Stimulated activated CD8-positive, alpha-beta memory T cell treated with anti-CD3 and anti-CD28 coated beads, Interleukin-2, amount 100 ng/mL, for 1 hour (primary cell): ENCODE measurements around the gene OSBPL1A.
A peak's percentile ranks its signal among the peaks of the same experiment; 100 is the strongest.
"Not testable (repeated sequence)": the region's sequence is repeated elsewhere in the genome, so short reads cannot be mapped to it uniquely, and the experiment has no call there.

Experiments used
- DNase-seq, 2 donors: peaks; one replicate each; pipeline ENCODE4 v3.0.0-alpha.2; 2020; ENCODE audit warnings: low read depth in 2 of 2

OSBPL1A gene

DNA sequence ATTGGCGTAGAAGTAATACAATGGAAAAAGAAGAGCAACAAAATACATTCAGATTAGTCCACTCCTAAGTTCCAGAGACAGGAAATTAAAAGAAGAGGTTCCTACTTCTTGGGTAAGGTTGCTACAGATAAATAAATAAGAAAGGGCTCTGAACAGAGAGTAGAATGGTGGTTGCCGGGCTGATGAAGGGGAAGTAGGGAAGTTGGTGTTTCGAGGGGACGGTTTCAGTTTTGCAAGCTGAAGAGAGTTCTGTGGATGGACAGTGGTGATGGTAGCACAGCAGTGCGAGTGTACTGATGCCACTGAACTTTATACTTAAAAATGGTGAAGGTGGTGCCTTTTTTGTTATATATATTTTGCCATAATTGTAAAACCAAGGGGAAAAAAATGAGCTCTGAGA, 210.6 kb downstream of the OSBPL1A start:
- DNase-seq = no peak

GRCh38 chr18:24185805-24186204, 211.8 kb downstream of the OSBPL1A start:
- no peak for DNase-seq

DNA sequence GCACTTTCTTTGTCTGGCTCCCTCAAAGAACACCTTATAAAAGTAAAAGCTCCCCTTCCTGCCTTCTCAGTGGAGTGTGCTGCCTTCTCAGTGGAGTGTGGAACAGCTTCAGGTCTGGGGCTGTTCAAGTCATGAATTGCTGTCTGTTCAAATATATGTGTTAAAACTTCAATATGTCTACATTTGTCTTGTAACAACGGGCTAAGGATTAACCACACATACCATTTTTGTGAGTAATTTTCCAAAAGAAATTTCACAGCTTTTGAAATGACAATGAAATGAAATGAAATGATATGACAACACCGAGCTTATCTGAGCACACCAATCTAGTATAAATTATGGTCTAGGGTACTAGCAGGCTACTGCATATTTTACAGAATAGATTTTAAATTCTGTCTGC, 215.8 kb downstream of the OSBPL1A start:
- DNase-seq = no peak

DNA sequence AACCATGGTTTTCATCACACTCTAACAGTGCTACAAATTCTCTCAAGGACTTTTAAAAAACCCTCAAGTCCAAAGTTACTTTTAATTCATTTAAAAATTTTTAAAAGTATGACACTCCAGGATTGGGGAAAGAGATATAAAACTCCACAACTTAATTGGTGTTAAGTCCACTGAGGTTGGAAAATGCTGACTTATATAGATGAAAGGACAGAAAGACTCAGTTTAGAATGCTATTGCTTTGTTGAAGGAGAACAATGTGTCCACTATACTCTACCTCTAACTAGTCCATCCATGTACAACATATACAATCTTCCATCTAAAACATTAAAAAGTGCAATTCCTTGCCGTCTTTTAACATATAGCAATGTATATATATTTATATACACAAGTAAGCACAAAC, 217.6 kb downstream of the OSBPL1A start:
- DNase-seq = no peak

GRCh38 chr18:24177499-24178133, 220.0 kb downstream of the OSBPL1A start:
- no peak for DNase-seq

DNA sequence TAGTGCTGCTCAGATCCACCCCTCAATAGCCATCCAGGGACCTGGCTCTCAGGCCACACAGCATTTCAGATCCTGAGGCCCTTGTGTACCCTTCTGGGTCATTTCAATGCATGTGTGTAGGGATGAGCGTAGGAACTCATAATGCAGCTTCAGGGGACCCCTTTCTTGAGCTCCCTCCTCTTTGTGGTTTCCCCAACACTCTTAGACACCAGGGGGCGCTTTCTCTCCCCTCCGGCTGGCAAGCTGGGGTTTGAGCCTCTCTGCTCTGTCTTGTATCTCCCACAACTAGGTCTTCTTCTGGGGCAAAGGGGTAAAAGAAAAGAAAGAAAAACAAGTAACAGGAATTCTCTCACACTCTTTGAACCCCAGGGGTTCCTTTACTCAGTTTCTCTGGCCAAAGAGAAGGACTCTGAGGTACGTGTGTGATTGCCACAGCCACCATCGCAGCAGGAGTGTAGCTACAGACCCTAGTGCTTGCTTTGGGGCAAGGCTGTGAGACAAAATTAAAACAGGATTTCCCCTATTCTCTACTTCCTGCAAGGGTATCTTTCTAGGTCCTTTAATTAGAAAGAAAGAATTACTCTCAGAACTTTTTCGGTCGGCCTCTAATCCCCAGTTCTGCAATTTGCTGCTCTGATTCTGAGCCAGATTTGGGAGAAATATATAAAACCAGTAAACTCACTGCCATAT, 220.8 kb downstream of the OSBPL1A start:
- peak in 1 of 2 donors; percentile 16 for DNase-seq

DNA sequence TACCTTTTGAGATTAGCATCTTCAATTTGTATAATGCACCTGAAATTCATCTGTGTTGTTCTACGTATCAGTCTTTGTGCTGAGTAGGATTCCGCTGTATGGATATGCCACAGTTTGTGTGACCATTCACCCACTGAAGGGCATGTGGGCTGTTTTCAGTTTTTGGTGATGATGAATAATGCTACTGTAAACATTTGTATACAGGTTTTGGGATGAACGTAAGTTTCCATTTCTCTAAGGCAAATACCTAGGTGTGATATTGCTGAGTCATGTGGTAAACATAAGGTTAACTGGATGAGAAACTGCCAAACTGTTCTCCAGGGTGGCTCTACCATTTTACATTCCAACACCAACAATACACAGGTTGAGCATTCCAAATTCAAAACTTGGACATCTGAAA, 223.6 kb downstream of the OSBPL1A start:
- DNase-seq = no peak

DNA sequence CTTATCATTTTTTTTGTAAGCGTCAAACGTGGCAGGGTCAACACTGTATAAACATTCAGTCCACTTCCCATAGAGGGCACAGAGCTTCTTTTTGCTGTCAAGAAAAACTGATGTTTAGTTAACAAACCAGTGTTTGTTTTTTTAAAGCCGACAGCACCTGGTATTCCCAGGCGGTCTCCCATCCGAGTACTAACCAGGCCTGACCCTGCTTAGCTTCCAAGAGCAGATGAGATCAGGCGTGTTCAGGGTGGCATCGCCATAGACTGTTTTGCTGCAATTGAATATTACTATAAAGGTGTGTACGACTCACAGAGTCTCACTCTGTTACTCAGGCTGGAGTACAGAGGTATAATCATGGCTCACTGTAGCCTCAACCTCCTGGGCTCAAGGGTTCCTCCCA, 227.3 kb downstream of the OSBPL1A start:
- DNase-seq = no peak

- DNase-seq = no peak
Observed at GRCh38 chr18:24168496-24168895, 229.1 kb downstream of the OSBPL1A start.

DNA sequence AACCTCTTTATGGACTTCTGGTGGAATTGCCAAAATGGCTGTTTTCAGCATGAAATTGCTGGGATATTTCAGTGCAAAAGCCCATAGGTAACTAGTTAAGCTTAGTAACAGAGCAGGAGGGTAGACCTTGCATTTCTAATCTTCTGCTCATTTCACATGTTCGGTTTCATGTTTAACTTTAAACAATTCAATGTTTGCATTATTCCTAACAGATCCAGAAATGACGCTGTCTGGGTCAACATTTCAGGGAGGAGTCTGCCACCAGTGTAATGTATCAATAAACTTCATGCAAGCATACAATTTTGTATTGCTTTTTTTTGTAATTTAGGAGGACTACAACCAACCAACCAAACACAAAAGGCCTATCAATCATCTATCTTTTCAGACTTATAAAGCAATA, 236.3 kb downstream of the OSBPL1A start:
- DNase-seq = no peak

- DNase-seq = no peak
Observed at GRCh38 chr18:24160086-24160485, 237.5 kb downstream of the OSBPL1A start.

- DNase-seq = no peak
Observed at GRCh38 chr18:24157855-24158254, 239.8 kb downstream of the OSBPL1A start.

- no peak for DNase-seq
Observed at GRCh38 chr18:24153397-24153796, 244.2 kb downstream of the OSBPL1A start.

DNA sequence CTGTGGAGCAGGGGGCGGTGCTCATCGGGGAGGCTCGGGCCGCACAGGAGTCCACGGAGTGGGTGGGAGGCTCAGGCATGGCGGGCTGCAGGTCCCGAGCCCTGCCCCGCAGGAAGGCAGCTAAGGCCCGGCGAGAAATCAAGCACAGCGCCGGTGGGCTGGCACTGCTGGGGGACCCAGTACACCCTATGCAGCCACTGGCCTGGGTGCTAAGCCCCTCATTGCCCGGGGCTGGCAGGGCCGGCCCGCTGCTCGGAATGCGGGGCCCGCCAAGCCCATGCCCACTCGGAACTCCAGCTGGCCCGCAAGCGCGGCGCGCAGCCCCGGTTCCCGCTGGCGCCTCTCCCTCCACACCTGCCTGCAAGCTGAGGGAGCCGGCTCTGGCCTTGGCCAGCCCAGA, 248.0 kb downstream of the OSBPL1A start:
- not testable (repeated sequence) for DNase-seq

DNA sequence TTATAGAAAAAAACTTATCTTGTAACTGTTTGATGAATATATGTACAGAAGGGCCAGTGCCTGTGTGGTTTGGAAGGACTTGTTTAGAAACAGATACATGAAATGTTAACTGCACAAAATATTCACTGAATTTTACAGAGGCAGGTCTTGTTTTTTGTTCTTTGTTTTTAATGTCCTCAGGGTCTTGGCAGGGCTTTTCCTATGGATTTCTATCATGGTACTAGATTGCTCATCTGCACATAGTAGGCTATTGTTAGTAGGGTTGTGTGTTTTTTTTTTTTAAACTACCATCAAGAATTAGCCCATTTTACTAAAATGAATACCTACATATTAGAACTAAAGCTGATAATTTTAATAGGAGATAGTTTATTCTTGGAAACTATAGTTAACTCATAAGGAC, 255.2 kb downstream of the OSBPL1A start:
- no peak for DNase-seq

DNA sequence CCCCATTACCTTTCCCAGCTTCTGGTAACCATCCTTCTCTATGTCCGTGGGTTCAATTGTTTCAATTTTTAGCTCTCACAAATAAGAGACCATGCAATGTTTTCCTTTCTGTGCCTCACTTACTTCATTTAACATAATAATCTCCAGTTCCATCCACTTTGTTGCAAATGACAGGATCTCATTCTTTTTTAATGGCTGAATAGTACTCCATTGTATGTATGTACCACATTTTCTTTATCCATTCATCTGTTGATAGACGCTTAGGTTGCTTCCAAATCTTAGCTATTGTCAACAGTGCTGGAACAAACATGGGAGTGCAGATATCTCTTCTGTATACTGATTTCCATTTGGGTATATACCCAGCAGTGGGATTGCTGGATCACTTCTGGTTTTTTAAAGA, 256.9 kb downstream of the OSBPL1A start:
- no peak for DNase-seq

GRCh38 chr18:24138789-24139616, 258.6 kb downstream of the OSBPL1A start, which contains the start of gene CABYR:
TSS of gene CABYR (plus strand) at chr18:24139062. CDS start at chr18:24143115, 4,053 bp downstream.
- peak; percentile 45 to 51 for DNase-seq

DNA sequence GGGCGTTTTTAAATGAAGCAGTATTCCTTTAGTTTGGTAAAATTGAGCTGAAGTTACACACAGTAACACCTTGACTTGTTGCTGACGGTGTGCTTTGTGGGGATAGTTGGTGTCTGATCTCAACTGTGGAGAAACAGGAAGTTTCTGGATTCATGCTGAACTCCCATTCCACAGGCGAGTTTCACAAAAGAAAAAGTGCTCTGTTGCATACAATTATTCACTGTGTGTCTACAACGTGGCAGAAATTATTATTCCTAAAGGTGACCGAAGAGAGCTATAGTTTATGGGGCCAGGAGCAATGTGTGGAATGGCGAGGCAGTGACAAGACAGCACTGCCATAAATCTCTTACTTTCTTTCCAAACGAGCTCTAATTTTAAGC, 259.2 kb downstream of the OSBPL1A start:
- DNase-seq = no peak

GRCh38 chr18:24136967-24137373, 260.7 kb downstream of the OSBPL1A start:
- no peak for DNase-seq

GRCh38 chr18:24130494-24130893, 267.1 kb downstream of the OSBPL1A start:
- no peak for DNase-seq

DNA sequence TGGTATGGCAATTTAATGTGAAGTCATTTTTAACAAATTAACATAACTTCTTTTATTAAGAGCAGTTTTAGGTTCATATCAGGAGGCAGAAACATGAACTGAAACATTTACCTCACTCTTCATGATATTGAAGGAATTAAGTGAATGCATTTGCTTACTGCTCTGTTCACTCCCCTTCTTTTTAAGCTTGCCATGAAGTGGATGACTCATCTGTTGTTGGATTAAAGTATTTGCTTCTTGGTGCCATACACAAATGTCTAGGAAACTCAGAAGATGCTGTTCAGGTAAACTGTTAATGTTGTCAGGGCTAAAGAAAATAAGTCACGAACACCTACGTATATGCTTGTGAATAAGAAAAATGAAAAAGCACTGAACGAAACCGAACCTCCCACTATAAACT, 268.9 kb downstream of the OSBPL1A start:
- DNase-seq = no peak

DNA sequence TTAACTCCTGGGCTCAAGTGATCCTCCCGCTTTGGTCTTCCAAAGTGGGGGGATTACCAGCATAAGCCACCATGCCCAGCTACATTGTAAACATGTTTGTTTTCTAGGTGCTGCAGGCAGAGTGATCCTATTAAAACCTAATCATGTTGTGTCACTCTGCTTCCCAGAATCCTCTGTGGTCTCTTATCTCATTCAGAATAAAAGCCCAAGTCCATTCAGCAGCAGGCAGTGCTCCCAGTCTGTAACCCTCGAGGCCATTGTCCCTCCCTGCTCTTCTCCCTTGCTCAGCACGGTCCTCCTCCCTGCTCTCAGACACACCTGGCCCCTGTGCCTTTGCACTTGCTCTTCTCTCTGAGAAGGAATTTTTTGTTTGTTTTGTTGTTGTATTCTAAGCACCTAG, 269.9 kb downstream of the OSBPL1A start:
- no peak for DNase-seq
